ENCODE measurements around the gene HHIPL1.
A peak's percentile ranks its signal among the peaks of the same experiment; 100 is the strongest.

Gene HHIPL1

DNA sequence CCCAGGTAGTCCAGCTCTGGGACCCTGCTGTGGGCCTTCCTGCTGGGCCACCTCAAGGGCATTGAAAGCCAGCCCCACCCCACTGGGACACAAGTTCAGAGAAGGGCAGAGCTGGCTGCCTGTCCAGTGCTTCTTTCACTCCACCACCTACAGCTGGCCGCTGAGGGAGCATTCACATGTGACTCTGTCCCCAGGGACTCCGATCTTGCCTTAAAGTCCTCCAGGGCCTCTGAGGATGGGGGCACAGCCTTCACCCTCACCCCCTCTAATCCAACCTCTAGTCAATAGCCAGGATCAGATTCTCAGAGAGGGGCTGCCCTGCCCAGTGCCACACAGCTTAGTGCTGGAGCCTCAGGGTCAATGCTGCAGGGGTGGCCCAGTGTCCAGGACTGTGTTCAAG, 34.2 kb downstream of the HHIPL1 start:
- Histone ChIP-seq H3K4me3 (ENCODE audit: low read depth, low read length) (no peak overlapping the region), H3K27me3 (ENCODE audit: insufficient read depth, low read depth, severe bottlenecking) (no peaks in the 10 kb centered on the region), H3K9me3 (ENCODE audit: severe bottlenecking) (peaks cover 16% of the 10 kb centered on the region), H3K27ac (no peak overlapping the region), H3K36me3 (no peaks in the 10 kb centered on the region)
- no peak for DNase-seq
- TF ChIP-seq, protein P1, sequence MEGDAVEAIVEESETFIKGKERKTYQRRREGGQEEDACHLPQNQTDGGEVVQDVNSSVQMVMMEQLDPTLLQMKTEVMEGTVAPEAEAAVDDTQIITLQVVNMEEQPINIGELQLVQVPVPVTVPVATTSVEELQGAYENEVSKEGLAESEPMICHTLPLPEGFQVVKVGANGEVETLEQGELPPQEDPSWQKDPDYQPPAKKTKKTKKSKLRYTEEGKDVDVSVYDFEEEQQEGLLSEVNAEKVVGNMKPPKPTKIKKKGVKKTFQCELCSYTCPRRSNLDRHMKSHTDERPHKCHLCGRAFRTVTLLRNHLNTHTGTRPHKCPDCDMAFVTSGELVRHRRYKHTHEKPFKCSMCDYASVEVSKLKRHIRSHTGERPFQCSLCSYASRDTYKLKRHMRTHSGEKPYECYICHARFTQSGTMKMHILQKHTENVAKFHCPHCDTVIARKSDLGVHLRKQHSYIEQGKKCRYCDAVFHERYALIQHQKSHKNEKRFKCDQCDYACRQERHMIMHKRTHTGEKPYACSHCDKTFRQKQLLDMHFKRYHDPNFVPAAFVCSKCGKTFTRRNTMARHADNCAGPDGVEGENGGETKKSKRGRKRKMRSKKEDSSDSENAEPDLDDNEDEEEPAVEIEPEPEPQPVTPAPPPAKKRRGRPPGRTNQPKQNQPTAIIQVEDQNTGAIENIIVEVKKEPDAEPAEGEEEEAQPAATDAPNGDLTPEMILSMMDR (IDR thresholded peaks at IDR 0.05; ENCODE audit: low read depth, low read length) = no peak

DNA sequence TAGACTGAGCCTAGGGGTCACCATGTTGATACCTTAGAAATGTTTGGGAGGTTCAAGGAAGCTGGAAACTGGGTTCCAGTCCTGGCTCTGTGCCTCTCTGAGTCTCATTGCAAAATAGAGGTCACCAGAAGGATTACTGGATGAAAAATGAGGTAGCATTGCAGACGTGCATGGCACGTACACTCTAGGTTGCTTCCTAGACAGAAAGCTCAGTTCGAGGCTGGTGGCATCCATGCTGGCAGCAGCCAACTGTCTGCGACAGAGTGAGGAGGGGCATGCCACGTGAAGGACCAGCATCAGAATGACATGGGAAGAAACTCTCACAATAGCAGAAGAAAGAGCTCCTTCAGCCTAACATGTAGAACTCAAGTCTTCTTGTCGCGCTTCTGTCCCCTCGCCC, 34.6 kb downstream of the HHIPL1 start:
- peak; percentile 2 for DNase-seq
- no peak overlapping the region for H3K27ac ChIP-seq
- TF ChIP-seq, protein P1 (IDR thresholded peaks at IDR 0.05; ENCODE audit: low read depth, low read length) = no peak
- H3K27me3 ChIP-seq (ENCODE audit: insufficient read depth, low read depth, severe bottlenecking) = no peaks in the 10 kb centered on the region
- H3K9me3 ChIP-seq (ENCODE audit: severe bottlenecking) = peaks cover 16% of the 10 kb centered on the region
- no peaks in the 10 kb centered on the region for H3K36me3 ChIP-seq
- H3K4me3 ChIP-seq (ENCODE audit: low read depth, low read length) = no peak overlapping the region

DNA sequence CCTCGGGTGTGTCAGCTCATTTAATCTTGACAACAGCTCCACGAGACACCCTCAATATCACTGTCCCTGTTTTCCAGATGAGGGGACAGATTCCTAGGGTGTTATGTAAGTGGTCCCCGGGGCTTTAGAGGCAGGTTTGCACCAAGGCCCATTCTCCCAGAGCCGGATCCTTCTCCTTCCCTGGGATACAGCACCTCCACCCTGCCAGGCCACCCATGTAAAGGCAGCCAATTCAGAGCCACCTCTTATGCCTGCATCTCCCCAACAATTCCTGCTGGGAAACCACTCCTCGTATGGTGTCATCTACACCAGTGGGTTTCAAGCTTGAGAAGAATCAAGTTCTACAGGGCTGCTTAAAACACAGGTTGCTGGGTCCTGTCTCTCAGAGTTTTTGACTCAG, 35.1 kb downstream of the HHIPL1 start:
- TF ChIP-seq, protein P1 (IDR thresholded peaks at IDR 0.05; ENCODE audit: low read depth, low read length) = no peak
- H3K4me3 ChIP-seq (ENCODE audit: low read depth, low read length) = no peak overlapping the region
- peaks cover 16% of the 10 kb centered on the region for H3K9me3 ChIP-seq (ENCODE audit: severe bottlenecking)
- no peaks in the 10 kb centered on the region for H3K27me3 ChIP-seq (ENCODE audit: insufficient read depth, low read depth, severe bottlenecking)
- no peak for DNase-seq
- H3K27ac ChIP-seq = no peak overlapping the region
- no peaks in the 10 kb centered on the region for H3K36me3 ChIP-seq

DNA sequence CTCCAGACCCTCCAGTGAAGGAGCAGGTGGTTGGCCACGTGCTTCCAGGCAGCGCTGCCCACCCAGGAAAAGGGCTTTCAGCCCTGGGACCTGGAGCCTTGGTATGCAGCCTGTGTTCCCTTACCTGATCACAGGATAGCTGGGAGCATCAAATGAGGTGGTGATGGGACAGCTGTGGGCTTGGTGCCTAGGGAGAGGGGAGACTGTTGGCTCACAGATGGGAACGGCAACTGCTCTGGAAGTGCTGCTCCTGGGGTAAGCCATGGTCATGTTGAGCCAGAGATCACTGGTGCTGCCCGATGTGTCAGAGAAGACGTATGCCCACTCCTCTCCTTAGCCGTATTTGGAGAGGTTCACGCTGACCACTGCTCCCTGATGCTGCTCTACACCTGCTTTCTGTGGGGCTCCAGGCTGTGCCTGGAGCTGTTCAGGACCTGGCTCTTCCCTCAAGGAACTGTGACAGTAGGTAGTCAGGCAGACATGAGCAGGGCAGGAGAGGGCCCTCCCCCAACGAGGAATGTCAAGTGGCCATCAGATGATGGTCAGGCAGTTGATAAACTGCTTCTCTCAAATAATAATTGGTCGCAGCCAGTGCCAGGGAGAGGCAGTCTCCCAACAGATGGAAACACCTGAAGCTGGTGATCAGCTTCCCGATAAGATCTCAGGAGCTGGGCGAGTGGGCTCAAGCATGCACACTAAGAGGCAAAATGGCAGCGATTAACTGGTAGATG, 36.3 kb downstream of the HHIPL1 start:
- Histone ChIP-seq H3K36me3 (no peaks in the 10 kb centered on the region), H3K27ac (no peak overlapping the region), H3K4me3 (ENCODE audit: low read depth, low read length) (no peak overlapping the region), H3K27me3 (ENCODE audit: insufficient read depth, low read depth, severe bottlenecking) (no peaks in the 10 kb centered on the region), H3K9me3 (ENCODE audit: severe bottlenecking) (peaks cover 16% of the 10 kb centered on the region)
- DNase-seq = no peak
- TF ChIP-seq, protein P1 (IDR thresholded peaks at IDR 0.05; ENCODE audit: low read depth, low read length) = no peak

DNA sequence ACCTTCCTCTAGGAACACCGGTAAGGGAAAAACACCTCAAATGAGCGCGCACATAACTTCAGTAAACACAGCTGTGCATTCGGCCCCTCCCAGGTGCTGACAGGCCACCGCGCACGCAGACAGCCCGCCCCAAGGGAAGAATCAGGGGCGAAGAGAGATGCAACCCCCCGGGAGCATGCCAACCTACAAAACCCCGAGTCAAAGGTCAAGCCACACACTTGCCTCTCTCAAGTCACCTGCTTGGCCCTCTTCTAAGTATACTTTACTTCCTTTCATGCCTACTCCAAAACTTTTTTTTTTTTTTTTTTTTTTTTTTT, 36.9 kb downstream of the HHIPL1 start:
- Histone ChIP-seq H3K9me3 (ENCODE audit: severe bottlenecking) (peaks cover 16% of the 10 kb centered on the region), H3K4me3 (ENCODE audit: low read depth, low read length) (no peak overlapping the region), H3K27me3 (ENCODE audit: insufficient read depth, low read depth, severe bottlenecking) (no peaks in the 10 kb centered on the region), H3K27ac (no peak overlapping the region), H3K36me3 (no peaks in the 10 kb centered on the region)
- no peak for DNase-seq
- TF ChIP-seq, protein P1 (IDR thresholded peaks at IDR 0.05; ENCODE audit: low read depth, low read length) = no peak

Measured in WERI-Rb-1 (cell line).